WTC11 (cell line): ENCODE measurements around the gene PIWIL4. TPM values are rescaled to one million over a fixed set of nuclear protein-coding genes. Genes with fewer than 3 reads are reported as not detected.

Experiments used
- ATAC-seq: fragments of 200-7000 bp; cut with Tn5 transposase; 2 replicates; pipeline ENCODE4 v1.10.0; 2021; ENCODE audit warnings: mild to moderate bottlenecking, moderate library complexity
- CTCF ChIA-PET: fragments of 300-600 bp; sonication (Branson Sonifier 250); formaldehyde crosslinking; loops from one replicate; lab custom pipeline; 2021; ENCODE audit warnings: antibody characterized with exemption; lab: Charles Lee
- POLR2A ChIA-PET: fragments of 350-600 bp; sonication (Branson Sonifier 250); formaldehyde crosslinking; loops from one replicate; lab custom pipeline; 2021; ENCODE audit warnings: antibody characterized with exemption; lab: Charles Lee
- DNase-seq: peaks from one replicate; pipeline ENCODE4 v3.0.0; 2021; ENCODE audit warnings: low spot score
- H3K27ac Mint-ChIP-seq: 2 replicates; pipeline ENCODE4 v1.8.0; 2021; ENCODE audit warnings: mixed read lengths
- H3K27me3 Mint-ChIP-seq: 2 replicates; pipeline ENCODE4 v1.8.0; 2021; ENCODE audit warnings: low read depth, mild to moderate bottlenecking, moderate library complexity, mixed read lengths
- H3K36me3 Mint-ChIP-seq: 2 replicates; pipeline ENCODE4 v1.8.0; 2021; ENCODE audit warnings: mixed read lengths
- H3K4me1 Mint-ChIP-seq: 2 replicates; pipeline ENCODE4 v1.8.0; 2022; ENCODE audit warnings: mixed read lengths
- H3K4me3 Mint-ChIP-seq: 2 replicates; pipeline ENCODE4 v1.8.0; 2021; ENCODE audit warnings: mild to moderate bottlenecking, moderate library complexity, mixed read lengths
- H3K9me3 Mint-ChIP-seq: 2 replicates; pipeline ENCODE4 v1.8.0; 2021; ENCODE audit warnings: mixed read lengths
- ATF1 ChIP-seq: sonication (generic); formaldehyde crosslinking; IDR thresholded peaks from 2 replicates; pipeline ENCODE4 v1.8.1; 2023; ENCODE audit warnings: mild to moderate bottlenecking, moderate library complexity, missing genetic modification reagents
- CBFB ChIP-seq: sonication (generic); formaldehyde crosslinking; IDR thresholded peaks from 2 replicates; pipeline ENCODE4 v1.8.1; 2022; ENCODE audit warnings: mild to moderate bottlenecking, low read depth, missing genetic modification reagents
- ELF4 ChIP-seq: sonication (generic); formaldehyde crosslinking; IDR thresholded peaks from 2 replicates; pipeline ENCODE4 v1.8.1; 2022; ENCODE audit warnings: low read depth, mild to moderate bottlenecking, moderate library complexity, missing genetic modification reagents
- EMX1 ChIP-seq: fragments of 250-450 bp; sonication (Bioruptor Pico); IDR thresholded peaks from 2 replicates; pipeline ENCODE4 v1.8.0; 2021; ENCODE audit warnings: mild to moderate bottlenecking
- ETV6 ChIP-seq: sonication (generic); formaldehyde crosslinking; IDR thresholded peaks from 2 replicates; pipeline ENCODE4 v1.8.1; 2022; ENCODE audit warnings: mild to moderate bottlenecking, missing genetic modification reagents
- GRHL2 ChIP-seq: fragments of 250-450 bp; sonication (Bioruptor Pico); IDR thresholded peaks from 2 replicates; pipeline ENCODE4 v1.8.0; 2022; ENCODE audit warnings: mild to moderate bottlenecking, moderate library complexity; ENCODE audit not compliant: insufficient replicate concordance, severe bottlenecking
- JAZF1 ChIP-seq: fragments of 250-450 bp; sonication (Bioruptor Pico); IDR thresholded peaks from 2 replicates; pipeline ENCODE4 v1.9.0; 2021; ENCODE audit warnings: moderate library complexity, mild to moderate bottlenecking, inconsistent platforms
- MXD4 ChIP-seq: fragments of 250-450 bp; sonication (Bioruptor Pico); IDR thresholded peaks from 2 replicates; pipeline ENCODE4 v1.8.0; 2021; ENCODE audit warnings: mild to moderate bottlenecking, moderate library complexity, borderline replicate concordance
- MYBL2 ChIP-seq: sonication (generic); formaldehyde crosslinking; IDR thresholded peaks from 2 replicates; pipeline ENCODE4 v1.8.1; 2023; ENCODE audit warnings: mild to moderate bottlenecking, moderate library complexity, missing genetic modification reagents
- NR1H2 ChIP-seq: sonication (generic); formaldehyde crosslinking; IDR thresholded peaks from 2 replicates; pipeline ENCODE4 v1.9.0; 2021; ENCODE audit warnings: mild to moderate bottlenecking, moderate library complexity, missing genetic modification reagents
- TP53 ChIP-seq: sonication (generic); formaldehyde crosslinking; IDR thresholded peaks from 2 replicates; pipeline ENCODE4 v1.8.1; 2023; ENCODE audit warnings: mild to moderate bottlenecking, missing genetic modification reagents
- ZNF138 ChIP-seq: sonication (generic); formaldehyde crosslinking; conservative IDR thresholded peaks from 2 replicates; pipeline ENCODE4 v1.8.1; 2022; ENCODE audit warnings: mild to moderate bottlenecking, moderate library complexity, missing genetic modification reagents
- ZNF219 ChIP-seq: sonication (generic); formaldehyde crosslinking; IDR thresholded peaks from 2 replicates; pipeline ENCODE4 v1.8.0; 2023; ENCODE audit warnings: missing genetic modification reagents, mild to moderate bottlenecking, borderline replicate concordance
- ZNF263 ChIP-seq: sonication (generic); formaldehyde crosslinking; IDR thresholded peaks from 2 replicates; pipeline ENCODE4 v1.8.1; 2022; ENCODE audit warnings: low read depth, mild to moderate bottlenecking, moderate library complexity, missing genetic modification reagents
- ZNF396 ChIP-seq: fragments of 250-450 bp; sonication (Bioruptor Pico); IDR thresholded peaks from 2 replicates; pipeline ENCODE4 v1.8.0; 2021; ENCODE audit warnings: mild to moderate bottlenecking, moderate library complexity, borderline replicate concordance
- ZNF416 ChIP-seq: fragments of 250-450 bp; sonication (Bioruptor Pico); IDR thresholded peaks from 2 replicates; pipeline ENCODE4 v1.9.0; 2021; ENCODE audit warnings: mild to moderate bottlenecking, inconsistent platforms
- total RNA-seq: library from RNA; stranded (reverse); gene quantifications from 3 replicates; pipeline ENCODE4 v1.2.3, GENCODE V29; 2021
- TF ChIP-seq, protein P1 (sequence below): sonication (generic); formaldehyde crosslinking; IDR thresholded peaks from 2 replicates; pipeline ENCODE4 v1.8.1; 2023; ENCODE audit warnings: mild to moderate bottlenecking, missing genetic modification reagents, moderate library complexity
- TF ChIP-seq, protein P2 (sequence below): fragments of 250-450 bp; sonication (Bioruptor Pico); IDR thresholded peaks from 2 replicates; pipeline ENCODE4 v2.1.2; 2022; ENCODE audit warnings: mild to moderate bottlenecking, moderate library complexity
- TF ChIP-seq, protein P3 (sequence below): fragments of 250-450 bp; sonication (Bioruptor Pico); IDR thresholded peaks from 2 replicates; pipeline ENCODE4 v1.8.0; 2021; ENCODE audit warnings: mild to moderate bottlenecking
- TF ChIP-seq, protein P4 (sequence below): sonication (generic); formaldehyde crosslinking; IDR thresholded peaks from 2 replicates; pipeline ENCODE4 v1.8.1; 2023; ENCODE audit warnings: mild to moderate bottlenecking, missing genetic modification reagents
- TF ChIP-seq, protein P5 (sequence below): sonication (generic); formaldehyde crosslinking; IDR thresholded peaks from 2 replicates; pipeline ENCODE4 v1.8.1; 2022; ENCODE audit warnings: low read depth, mild to moderate bottlenecking, moderate library complexity, missing genetic modification reagents, borderline replicate concordance
- TF ChIP-seq, protein P6 (sequence below): sonication (generic); formaldehyde crosslinking; IDR thresholded peaks from 2 replicates; pipeline ENCODE4 v1.8.0; 2022; ENCODE audit warnings: missing genetic modification reagents
- TF ChIP-seq, protein P7 (sequence below): sonication (generic); formaldehyde crosslinking; IDR thresholded peaks from 2 replicates; pipeline ENCODE4 v1.8.0; 2022; ENCODE audit warnings: mild to moderate bottlenecking, missing genetic modification reagents

Gene PIWIL4
- total RNA-seq, 1 experiment from 2014 or later, result 0.33 TPM

DNA sequence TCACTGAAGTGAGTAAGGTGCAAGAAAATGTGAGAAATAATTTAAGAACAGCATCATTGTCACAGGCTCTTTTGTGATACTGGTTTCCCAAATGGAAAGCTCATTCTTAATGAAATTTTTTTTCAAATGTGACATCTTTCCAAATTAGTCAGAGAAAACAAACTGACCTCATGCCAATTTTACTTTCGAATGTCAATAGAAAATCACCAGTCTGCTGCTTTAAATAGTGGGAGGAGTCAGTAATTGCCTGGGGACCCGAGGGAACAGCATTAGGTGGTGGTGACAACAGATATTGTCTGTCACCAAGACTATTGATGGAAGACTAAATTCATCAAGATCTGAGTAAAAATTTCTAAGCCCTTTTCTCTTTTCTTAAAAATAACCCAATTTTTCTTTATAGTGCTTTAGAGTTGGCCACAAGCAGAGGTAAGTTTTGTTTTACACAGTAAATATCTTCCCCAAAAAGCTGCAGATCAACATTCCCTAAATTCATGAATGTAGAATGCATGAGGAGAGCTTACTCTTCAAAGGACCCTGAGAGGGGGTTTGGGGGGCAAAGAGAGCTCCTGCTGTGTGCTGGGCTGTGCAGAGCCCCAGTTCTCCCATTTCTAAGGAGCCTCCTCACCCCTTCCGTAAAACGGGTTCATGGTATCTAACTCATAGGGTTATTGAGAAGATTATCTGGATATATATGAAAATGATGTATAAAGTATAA, 95.1 kb downstream of the PIWIL4 start:
- ChIA-PET CTCF (interaction anchor here (1.3 to 2.1 kb wide), 2 partner anchors 39 to 79 kb away, joined by 3 to 6 read pairs; no protein-coding TSS in a partner anchor), POLR2A (no interaction called here)
- ATAC-seq (peak; percentile 6; the same call in 1 of the 2 replicates), DNase-seq (no peak)
- peaks cover 6% of the 10 kb centered on the region for H3K9me3 Mint-ChIP-seq
- no peaks in the 10 kb centered on the region; the same call in 1 of the 2 replicates for H3K27me3 Mint-ChIP-seq
- peaks cover 83% of the 10 kb centered on the region for H3K4me1 Mint-ChIP-seq
- TF ChIP-seq ZNF219 (CRISPR knock-in tag) (no peak), ELF4 (no peak), CBFB (CRISPR knock-in tag) (no peak), ZNF263 (no peak), ZNF138 (no peak), NR1H2 (no peak), ATF1 (CRISPR knock-in tag) (no peak), MYBL2 (CRISPR knock-in tag) (no peak), TP53 (CRISPR knock-in tag) (no peak), JAZF1 (CRISPR knock-in tag) (no peak), EMX1 (CRISPR knock-in tag) (no peak), ZNF416 (no peak), MXD4 (no peak), GRHL2 (CRISPR knock-in tag) (no peak)
- TF ChIP-seq, protein P1, sequence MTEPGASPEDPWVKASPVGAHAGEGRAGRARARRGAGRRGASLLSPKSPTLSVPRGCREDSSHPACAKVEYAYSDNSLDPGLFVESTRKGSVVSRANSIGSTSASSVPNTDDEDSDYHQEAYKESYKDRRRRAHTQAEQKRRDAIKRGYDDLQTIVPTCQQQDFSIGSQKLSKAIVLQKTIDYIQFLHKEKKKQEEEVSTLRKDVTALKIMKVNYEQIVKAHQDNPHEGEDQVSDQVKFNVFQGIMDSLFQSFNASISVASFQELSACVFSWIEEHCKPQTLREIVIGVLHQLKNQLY (CRISPR knock-in tag), result no peak
- TF ChIP-seq, protein P2, sequence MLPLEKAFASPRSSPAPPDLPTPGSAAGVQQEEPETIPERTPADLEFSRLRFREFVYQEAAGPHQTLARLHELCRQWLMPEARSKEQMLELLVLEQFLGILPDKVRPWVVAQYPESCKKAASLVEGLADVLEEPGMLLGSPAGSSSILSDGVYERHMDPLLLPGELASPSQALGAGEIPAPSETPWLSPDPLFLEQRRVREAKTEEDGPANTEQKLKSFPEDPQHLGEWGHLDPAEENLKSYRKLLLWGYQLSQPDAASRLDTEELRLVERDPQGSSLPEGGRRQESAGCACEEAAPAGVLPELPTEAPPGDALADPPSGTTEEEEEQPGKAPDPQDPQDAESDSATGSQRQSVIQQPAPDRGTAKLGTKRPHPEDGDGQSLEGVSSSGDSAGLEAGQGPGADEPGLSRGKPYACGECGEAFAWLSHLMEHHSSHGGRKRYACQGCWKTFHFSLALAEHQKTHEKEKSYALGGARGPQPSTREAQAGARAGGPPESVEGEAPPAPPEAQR (CRISPR knock-in tag), result no peak
- TF ChIP-seq, protein P3, sequence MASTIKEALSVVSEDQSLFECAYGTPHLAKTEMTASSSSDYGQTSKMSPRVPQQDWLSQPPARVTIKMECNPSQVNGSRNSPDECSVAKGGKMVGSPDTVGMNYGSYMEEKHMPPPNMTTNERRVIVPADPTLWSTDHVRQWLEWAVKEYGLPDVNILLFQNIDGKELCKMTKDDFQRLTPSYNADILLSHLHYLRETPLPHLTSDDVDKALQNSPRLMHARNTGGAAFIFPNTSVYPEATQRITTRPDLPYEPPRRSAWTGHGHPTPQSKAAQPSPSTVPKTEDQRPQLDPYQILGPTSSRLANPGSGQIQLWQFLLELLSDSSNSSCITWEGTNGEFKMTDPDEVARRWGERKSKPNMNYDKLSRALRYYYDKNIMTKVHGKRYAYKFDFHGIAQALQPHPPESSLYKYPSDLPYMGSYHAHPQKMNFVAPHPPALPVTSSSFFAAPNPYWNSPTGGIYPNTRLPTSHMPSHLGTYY (CRISPR knock-in tag), result no peak
- TF ChIP-seq, protein P4, sequence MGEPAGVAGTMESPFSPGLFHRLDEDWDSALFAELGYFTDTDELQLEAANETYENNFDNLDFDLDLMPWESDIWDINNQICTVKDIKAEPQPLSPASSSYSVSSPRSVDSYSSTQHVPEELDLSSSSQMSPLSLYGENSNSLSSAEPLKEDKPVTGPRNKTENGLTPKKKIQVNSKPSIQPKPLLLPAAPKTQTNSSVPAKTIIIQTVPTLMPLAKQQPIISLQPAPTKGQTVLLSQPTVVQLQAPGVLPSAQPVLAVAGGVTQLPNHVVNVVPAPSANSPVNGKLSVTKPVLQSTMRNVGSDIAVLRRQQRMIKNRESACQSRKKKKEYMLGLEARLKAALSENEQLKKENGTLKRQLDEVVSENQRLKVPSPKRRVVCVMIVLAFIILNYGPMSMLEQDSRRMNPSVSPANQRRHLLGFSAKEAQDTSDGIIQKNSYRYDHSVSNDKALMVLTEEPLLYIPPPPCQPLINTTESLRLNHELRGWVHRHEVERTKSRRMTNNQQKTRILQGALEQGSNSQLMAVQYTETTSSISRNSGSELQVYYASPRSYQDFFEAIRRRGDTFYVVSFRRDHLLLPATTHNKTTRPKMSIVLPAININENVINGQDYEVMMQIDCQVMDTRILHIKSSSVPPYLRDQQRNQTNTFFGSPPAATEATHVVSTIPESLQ (CRISPR knock-in tag), result no peak
- peaks cover 77% of the 10 kb centered on the region for H3K36me3 Mint-ChIP-seq
- peak overlapping the region; percentile 4; the same call in 1 of the 2 replicates for H3K4me3 Mint-ChIP-seq
- H3K27ac Mint-ChIP-seq, result 0 out of 2 replicates have a peak overlapping the region, but pooled peaks have one; percentile 10

DNA sequence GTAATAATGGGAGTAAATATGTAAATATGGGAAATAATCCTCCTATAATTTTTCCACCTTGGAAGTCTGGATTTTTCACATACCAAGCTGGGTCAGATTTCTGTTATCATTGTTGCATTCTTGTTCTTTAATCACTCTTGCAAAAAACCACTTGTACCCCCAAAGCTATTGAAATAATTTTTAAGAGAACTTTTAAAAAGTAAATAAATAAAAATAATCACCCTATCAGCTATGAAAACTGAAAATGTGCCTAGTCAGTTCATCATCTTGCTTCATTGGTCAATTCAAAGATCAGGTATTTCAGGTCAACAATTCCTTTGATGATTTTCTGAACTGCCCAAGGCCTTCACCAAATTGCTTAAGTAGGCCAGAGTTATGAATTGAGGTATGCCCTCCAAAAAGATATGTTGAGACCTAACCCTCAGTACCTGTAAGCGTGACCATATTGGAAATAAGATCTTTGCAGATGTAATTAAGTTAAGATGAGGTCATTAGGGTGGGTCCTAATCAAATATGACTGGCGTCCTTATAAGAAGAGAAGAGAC, 95.8 kb downstream of the PIWIL4 start:
- no peak overlapping the region for H3K4me3 Mint-ChIP-seq
- ChIA-PET CTCF (interaction anchor here (1.3 to 2.1 kb wide), 2 partner anchors 40 to 78 kb away, joined by 3 to 6 read pairs; no protein-coding TSS in a partner anchor), POLR2A (no interaction called here)
- ATAC-seq (no peak), DNase-seq (no peak)
- no peaks in the 10 kb centered on the region; the same call in 1 of the 2 replicates for H3K27me3 Mint-ChIP-seq
- no peak overlapping the region for H3K27ac Mint-ChIP-seq
- H3K36me3 Mint-ChIP-seq, result peaks cover 72% of the 10 kb centered on the region
- H3K9me3 Mint-ChIP-seq, result peaks cover 6% of the 10 kb centered on the region
- peaks cover 78% of the 10 kb centered on the region for H3K4me1 Mint-ChIP-seq
- TF ChIP-seq, protein P5, sequence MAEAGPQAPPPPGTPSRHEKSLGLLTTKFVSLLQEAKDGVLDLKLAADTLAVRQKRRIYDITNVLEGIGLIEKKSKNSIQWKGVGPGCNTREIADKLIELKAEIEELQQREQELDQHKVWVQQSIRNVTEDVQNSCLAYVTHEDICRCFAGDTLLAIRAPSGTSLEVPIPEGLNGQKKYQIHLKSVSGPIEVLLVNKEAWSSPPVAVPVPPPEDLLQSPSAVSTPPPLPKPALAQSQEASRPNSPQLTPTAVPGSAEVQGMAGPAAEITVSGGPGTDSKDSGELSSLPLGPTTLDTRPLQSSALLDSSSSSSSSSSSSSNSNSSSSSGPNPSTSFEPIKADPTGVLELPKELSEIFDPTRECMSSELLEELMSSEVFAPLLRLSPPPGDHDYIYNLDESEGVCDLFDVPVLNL (CRISPR knock-in tag), result no peak
- TF ChIP-seq, protein P6, sequence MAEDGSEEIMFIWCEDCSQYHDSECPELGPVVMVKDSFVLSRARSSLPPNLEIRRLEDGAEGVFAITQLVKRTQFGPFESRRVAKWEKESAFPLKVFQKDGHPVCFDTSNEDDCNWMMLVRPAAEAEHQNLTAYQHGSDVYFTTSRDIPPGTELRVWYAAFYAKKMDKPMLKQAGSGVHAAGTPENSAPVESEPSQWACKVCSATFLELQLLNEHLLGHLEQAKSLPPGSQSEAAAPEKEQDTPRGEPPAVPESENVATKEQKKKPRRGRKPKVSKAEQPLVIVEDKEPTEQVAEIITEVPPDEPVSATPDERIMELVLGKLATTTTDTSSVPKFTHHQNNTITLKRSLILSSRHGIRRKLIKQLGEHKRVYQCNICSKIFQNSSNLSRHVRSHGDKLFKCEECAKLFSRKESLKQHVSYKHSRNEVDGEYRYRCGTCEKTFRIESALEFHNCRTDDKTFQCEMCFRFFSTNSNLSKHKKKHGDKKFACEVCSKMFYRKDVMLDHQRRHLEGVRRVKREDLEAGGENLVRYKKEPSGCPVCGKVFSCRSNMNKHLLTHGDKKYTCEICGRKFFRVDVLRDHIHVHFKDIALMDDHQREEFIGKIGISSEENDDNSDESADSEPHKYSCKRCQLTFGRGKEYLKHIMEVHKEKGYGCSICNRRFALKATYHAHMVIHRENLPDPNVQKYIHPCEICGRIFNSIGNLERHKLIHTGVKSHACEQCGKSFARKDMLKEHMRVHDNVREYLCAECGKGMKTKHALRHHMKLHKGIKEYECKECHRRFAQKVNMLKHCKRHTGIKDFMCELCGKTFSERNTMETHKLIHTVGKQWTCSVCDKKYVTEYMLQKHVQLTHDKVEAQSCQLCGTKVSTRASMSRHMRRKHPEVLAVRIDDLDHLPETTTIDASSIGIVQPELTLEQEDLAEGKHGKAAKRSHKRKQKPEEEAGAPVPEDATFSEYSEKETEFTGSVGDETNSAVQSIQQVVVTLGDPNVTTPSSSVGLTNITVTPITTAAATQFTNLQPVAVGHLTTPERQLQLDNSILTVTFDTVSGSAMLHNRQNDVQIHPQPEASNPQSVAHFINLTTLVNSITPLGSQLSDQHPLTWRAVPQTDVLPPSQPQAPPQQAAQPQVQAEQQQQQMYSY (CRISPR knock-in tag), result no peak
- TF ChIP-seq ATF1 (CRISPR knock-in tag) (no peak), ZNF396 (no peak), ETV6 (no peak), MXD4 (no peak)
- TF ChIP-seq, protein P7, sequence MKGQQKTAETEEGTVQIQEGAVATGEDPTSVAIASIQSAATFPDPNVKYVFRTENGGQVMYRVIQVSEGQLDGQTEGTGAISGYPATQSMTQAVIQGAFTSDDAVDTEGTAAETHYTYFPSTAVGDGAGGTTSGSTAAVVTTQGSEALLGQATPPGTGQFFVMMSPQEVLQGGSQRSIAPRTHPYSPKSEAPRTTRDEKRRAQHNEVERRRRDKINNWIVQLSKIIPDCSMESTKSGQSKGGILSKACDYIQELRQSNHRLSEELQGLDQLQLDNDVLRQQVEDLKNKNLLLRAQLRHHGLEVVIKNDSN, result no peak
